GM21529 (cell line): Measurements from ENCODE around the gene ZBTB12.
"Not testable (repeated sequence)": the region's sequence is repeated elsewhere in the genome, so short reads cannot be mapped to it uniquely, and the experiment has no call there.

Experiments
- ATAC-seq: cut with Tn5 transposase; IDR thresholded peaks from one replicate; pipeline ENCODE4 v1.9.1; 2021; ENCODE audit not compliant: unreplicated experiment

Gene ZBTB12

DNA sequence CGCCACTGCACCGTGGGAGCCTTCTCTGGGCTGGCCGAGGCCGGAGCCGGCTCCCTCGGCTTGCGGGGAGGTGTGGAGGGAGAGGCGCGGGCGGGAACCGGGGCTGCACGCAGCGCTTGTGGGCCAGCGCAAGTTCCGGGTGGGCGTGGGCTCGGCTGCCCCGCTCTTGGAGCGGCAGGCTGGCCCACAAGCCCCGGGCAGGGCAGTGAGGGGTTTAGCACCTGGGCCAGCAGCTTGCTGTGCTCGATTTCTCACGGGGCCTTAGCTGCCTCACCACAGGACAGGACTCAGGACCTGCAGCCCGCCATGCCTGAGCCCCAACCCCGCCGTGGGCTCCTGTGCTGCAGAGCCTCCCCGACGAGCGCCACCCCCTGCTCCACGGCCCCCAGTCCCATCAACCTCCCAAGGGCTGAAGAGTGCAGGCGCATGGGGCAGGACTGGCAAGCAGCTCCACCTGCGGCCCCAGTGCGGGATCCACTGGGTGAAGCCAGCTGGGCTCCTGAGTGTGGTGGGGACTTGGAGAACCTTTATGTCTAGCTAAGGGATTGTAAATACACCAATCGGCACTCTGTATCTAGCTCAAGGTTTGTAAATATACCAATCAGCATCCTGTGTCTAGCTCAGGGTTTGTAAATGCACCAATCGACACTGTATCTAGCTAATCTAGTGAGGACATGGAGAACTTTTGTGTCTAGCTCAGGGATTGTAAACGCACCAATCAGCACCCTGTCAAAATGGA, 49.7 kb downstream of the ZBTB12 start:
- not testable (repeated sequence) for ATAC-seq

DNA sequence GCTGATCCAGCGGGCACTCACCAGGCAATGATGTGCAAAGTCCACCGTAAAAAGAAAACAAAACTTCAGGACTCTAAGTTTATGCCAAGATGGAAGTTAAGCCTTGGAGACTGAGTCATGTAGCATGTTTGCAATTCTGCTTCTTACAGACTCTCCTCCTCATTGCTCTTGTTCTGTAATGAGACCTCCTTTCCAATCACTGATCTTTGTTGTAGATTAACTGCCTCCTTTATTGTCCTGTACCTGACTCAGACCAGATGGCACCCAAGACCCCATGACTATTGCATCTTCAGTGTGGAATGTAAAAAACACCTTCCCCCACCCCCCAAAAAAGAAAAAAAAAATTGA, 50.4 kb downstream of the ZBTB12 start:
- no peak for ATAC-seq

DNA sequence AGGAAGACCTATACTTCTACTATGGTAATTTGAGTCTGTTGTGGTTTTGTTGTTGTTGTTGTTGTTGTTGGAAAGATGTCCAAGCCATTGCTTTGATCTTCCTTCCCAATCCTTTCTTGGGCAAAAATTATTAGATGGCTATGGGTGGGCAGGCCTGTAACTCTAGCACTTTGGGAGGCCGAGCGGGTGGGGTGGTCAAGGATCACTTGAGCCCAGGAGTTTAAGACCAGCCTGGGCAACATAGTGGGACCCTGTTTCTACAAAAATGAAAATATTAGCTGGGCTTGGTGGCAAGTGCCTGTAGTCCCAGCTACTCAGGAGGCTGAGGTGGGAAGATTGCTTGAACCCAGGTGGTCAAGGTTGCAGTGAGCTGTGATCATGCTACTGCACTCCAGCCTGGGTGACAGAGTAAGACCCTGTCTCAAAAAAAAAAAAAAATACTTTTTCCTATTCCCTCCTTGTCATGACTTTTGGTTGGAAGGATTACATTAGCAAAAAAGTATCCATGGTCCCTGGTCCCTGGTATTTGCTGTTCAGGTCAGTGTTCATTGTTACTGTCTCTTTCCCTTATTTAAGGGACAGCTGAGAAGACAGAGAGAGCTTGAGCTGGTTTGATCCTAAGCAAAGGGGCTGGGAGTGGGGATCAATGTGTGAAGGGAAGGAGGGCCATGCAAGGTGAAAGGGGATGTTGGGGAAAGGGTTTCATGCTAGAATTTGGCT, 51.0 kb downstream of the ZBTB12 start:
- no peak for ATAC-seq
